Testis (tissue), 3 donors: ENCODE data around the gene AFF1. TPM values are rescaled to one million over a fixed set of nuclear protein-coding genes. Genes with fewer than 3 reads are reported as not detected.

Experiments used
- DNase-seq: peaks from one replicate; pipeline ENCODE4 v3.0.0-alpha.2; 2019
- H3K27ac ChIP-seq, 2 donors: fragments of 200-600 bp; sonication (generic); one replicate each; pipeline ENCODE4 v1.5.1; 2019
- H3K27me3 ChIP-seq: fragments of 200-600 bp; sonication (generic); one replicate; pipeline ENCODE4 v1.5.1; 2019
- H3K36me3 ChIP-seq: fragments of 200-600 bp; sonication (generic); one replicate; pipeline ENCODE4 v1.5.1; 2017; ENCODE audit warnings: low read depth; ENCODE audit errors: missing control alignments
- H3K4me1 ChIP-seq: fragments of 200-600 bp; sonication (generic); one replicate; pipeline ENCODE4 v1.5.1; 2019
- H3K4me3 ChIP-seq, 2 donors: fragments of 200-600 bp; sonication (generic); one replicate each; pipeline ENCODE4 v1.5.1; 2017 to 2019
- H3K9me3 ChIP-seq: fragments of 200-600 bp; sonication (generic); one replicate; pipeline ENCODE4 v1.5.1; 2017
- POLR2A ChIP-seq: fragments of 450-650 bp; IDR thresholded peaks from one replicate; pipeline ENCODE4 v1.6.1; 2017; ENCODE audit warnings: antibody characterized with exemption, mild to moderate bottlenecking, moderate library complexity
- WGBS, 2 donors: methylation state at CpG; one replicate each; pipeline ENCODE4 v1.1.5; 2018; 5-methylcytosine and 5-hydroxymethylcytosine counted together
- intact Hi-C: fragments of 100-400 bp; cut with DNase I; formaldehyde crosslinking; loops from one replicate; pipeline ENCODE4 v1.15.1; 2023; ENCODE audit warnings: low total_unique reads
- polyA plus RNA-seq: library from polyadenylated mRNA; stranded (reverse); fragments of 350-450 nt; fragmentation: Illumina TruSeq; extraction: RNeasy Lipid Tissue Mini Kit (QIAGEN cat#74804); gene quantifications from one replicate; pipeline ENCODE4 v1.2.3, GENCODE V29; 2014; ENCODE audit warnings: low read depth, low replicate concordance; ENCODE audit not compliant: insufficient read depth
- total RNA-seq, 2 donors: library from RNA; depleted of rRNA; stranded (reverse); fragments of >200 nt; gene quantifications; one replicate each; pipeline ENCODE4 v1.2.3, GENCODE V29; 2016
- TF ChIP-seq, protein P1 (sequence below), 3 experiments: fragments of 450-650 bp in 2 of 3; fragments of 200-600 bp in 1 of 3; sonication (generic) in 1 of 3; IDR thresholded peaks; one replicate each; pipeline ENCODE4 v1.5.1; 2016 to 2019; ENCODE audit warnings: antibody characterized with exemption in 3 of 3, mild to moderate bottlenecking in 2 of 3, moderate library complexity in 1 of 3

AFF1 gene
- total and polyA plus RNA-seq, 3 donors from 2014 or later, result 15.8 to 56.8 (median 53.6) TPM

GRCh38 chr4:87147116-87147515 is 212.3 kb downstream of the AFF1 start:
- no peak overlapping the region for H3K4me3 ChIP-seq
- no peaks in the 10 kb centered on the region for H3K9me3 ChIP-seq
- 70 to 90% methylated on average over 3 of the region's 3 CpGs for WGBS, 2 donors
- no peaks in the 10 kb centered on the region for H3K4me1 ChIP-seq
- no peaks in the 10 kb centered on the region for H3K27me3 ChIP-seq
- H3K27ac ChIP-seq, result no peak overlapping the region
- intact Hi-C loops, result no loop called here
- H3K36me3 ChIP-seq, result no peaks in the 10 kb centered on the region
- no peak for TF ChIP-seq POLR2A
- TF ChIP-seq, protein P1, sequence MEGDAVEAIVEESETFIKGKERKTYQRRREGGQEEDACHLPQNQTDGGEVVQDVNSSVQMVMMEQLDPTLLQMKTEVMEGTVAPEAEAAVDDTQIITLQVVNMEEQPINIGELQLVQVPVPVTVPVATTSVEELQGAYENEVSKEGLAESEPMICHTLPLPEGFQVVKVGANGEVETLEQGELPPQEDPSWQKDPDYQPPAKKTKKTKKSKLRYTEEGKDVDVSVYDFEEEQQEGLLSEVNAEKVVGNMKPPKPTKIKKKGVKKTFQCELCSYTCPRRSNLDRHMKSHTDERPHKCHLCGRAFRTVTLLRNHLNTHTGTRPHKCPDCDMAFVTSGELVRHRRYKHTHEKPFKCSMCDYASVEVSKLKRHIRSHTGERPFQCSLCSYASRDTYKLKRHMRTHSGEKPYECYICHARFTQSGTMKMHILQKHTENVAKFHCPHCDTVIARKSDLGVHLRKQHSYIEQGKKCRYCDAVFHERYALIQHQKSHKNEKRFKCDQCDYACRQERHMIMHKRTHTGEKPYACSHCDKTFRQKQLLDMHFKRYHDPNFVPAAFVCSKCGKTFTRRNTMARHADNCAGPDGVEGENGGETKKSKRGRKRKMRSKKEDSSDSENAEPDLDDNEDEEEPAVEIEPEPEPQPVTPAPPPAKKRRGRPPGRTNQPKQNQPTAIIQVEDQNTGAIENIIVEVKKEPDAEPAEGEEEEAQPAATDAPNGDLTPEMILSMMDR (IDR thresholded peaks at IDR 0.05), result no peak
- DNase-seq, result no peak

DNA sequence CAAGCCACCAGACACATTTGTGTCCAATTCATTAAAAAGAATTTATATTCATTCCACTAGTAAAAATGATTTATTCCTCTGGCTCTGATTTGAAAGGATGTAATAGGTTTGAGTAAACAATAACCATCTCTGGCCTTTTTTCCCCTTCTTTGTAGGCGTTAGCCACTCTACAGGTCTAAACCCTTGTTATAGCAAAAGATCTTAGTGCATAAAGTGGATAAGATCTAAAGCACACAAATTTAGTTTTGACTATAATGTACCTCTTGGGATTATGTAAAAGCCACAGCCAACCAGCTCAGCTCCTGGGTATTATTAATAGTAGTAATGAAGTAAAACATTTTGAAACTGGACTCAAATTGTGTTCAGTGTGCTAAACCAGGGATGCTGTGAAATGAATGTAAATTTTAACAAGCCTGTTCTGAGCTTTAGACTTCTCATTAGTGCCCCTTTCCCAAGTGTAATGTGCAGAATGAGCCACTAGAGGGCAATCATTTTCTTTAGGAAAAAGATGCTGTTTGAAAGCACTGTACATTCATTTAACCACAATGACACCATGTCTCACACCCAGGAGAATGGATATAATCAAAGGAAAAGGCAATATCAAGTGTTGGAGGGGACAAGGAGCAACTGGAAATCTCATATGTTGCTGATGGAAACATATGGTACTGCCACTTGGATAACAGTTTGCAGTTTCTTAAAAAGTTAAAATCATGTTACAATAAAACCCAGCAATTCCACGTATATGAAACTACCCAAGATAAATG is 215.9 kb downstream of the AFF1 start:
- Histone ChIP-seq H3K36me3 (no peaks in the 10 kb centered on the region), H3K27me3 (no peaks in the 10 kb centered on the region), H3K4me1 (no peaks in the 10 kb centered on the region), H3K4me3 (no peak overlapping the region), H3K27ac (no peak overlapping the region), H3K9me3 (no peaks in the 10 kb centered on the region)
- WGBS, 2 donors, result 32 to 45% methylated on average over 2 of the region's 2 CpGs
- intact Hi-C loops, result loop anchor here (5.0 kb wide), 1 partner anchor 82 kb away; no protein-coding TSS in a partner anchor
- peak; percentile 73 for DNase-seq
- TF ChIP-seq, protein P1 (IDR thresholded peaks at IDR 0.05), result peak; percentile 87 to 96 (median 89)
- no peak for TF ChIP-seq POLR2A

DNA sequence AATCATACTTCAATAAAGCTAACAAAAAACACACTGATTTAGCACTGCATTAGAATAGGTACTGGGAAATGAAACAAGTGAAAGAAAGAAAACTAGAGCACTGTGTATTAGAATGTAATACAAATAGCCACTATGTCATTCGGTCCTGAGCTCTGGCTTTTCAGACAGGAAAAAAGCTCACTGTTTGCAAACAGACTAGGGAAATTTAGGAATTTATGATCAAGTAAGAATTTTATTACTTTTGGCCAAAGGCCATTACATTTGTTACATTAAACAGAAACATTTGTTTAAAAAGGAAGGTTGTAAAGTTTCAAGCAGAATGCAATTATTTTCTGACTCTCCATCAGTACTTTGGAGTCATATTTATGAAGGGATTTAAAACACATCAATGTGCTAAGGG is 216.9 kb downstream of the AFF1 start:
- WGBS, 2 donors, result 39 to 49% methylated on average over 1 of the region's 1 CpG
- Histone ChIP-seq H3K27ac (no peak overlapping the region), H3K9me3 (no peaks in the 10 kb centered on the region), H3K27me3 (no peaks in the 10 kb centered on the region), H3K4me1 (no peaks in the 10 kb centered on the region), H3K36me3 (no peaks in the 10 kb centered on the region), H3K4me3 (no peak overlapping the region)
- no peak for DNase-seq
- intact Hi-C loops, result loop anchor here (5.0 kb wide), 1 partner anchor 81 kb away; no protein-coding TSS in a partner anchor
- TF ChIP-seq, protein P1 (IDR thresholded peaks at IDR 0.05), result no peak
- no peak for TF ChIP-seq POLR2A

DNA sequence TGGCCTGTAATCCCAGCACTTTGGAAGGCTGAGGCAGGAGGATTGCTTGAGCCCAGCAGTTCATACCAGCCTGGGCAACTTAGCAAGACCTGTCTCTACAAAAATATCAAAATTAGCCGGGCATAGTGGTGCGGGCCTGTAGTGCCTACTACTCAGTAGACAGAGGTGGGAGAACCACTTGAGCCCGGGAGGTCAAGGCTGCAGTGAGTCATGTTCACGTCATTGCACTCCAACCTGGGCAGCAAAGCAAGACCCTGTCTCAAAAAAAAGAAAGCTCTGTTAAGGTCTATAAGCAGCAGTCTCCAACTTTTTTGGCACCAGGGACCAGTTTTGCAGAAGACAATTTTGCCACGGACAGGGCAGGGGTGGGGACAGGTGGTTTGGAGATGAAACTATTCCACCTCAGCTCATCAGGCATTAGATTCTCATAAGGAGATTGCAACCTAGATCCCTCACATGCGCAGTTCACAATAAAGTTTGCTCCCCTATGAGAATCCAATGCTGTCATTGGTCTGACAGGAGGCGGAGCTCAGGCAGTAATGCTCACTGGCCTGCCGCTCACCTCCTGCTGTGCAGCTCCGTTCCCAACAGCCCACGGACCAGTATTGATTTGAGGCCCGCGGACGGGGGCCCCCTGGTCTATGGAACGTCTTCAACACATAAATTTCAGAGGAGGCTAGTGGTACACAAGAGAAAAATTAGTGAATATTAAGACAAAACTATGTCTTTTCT is 217.7 kb downstream of the AFF1 start:
- DNase-seq, result no peak
- intact Hi-C loops, result loop anchor here (5.0 kb wide), 1 partner anchor 80 kb away; no protein-coding TSS in a partner anchor
- WGBS, 2 donors, result 50 to 76% methylated on average over 14 of the region's 14 CpGs
- H3K36me3 ChIP-seq, result no peaks in the 10 kb centered on the region
- no peaks in the 10 kb centered on the region for H3K9me3 ChIP-seq
- no peak for TF ChIP-seq POLR2A
- TF ChIP-seq, protein P1 (IDR thresholded peaks at IDR 0.05), result no peak
- no peaks in the 10 kb centered on the region for H3K27me3 ChIP-seq
- no peaks in the 10 kb centered on the region for H3K4me1 ChIP-seq
- H3K27ac ChIP-seq, result no peak overlapping the region
- H3K4me3 ChIP-seq, result no peak overlapping the region
